OCI-LY1 (cell line): Measurements from ENCODE around the gene REC114.

ENCODE experiments used
- EZH2 ChIP-seq: fragments of 200-600 bp; sonication (generic), shearing (Covaris generic); IDR thresholded peaks from 2 replicates; pipeline ENCODE4 v1.8.0; 2017; ENCODE audit warnings: borderline replicate concordance, mixed run types, mild to moderate bottlenecking, antibody characterized with exemption, low read length, moderate library complexity, mixed read lengths
- TF ChIP-seq, protein P1 (sequence below): fragments of 200-600 bp; sonication (generic), shearing (Covaris generic); IDR thresholded peaks from 2 replicates; pipeline ENCODE4 v1.5.1; 2017; ENCODE audit warnings: mild to moderate bottlenecking, antibody characterized with exemption, low read length, moderate library complexity, mixed read lengths

DNA sequence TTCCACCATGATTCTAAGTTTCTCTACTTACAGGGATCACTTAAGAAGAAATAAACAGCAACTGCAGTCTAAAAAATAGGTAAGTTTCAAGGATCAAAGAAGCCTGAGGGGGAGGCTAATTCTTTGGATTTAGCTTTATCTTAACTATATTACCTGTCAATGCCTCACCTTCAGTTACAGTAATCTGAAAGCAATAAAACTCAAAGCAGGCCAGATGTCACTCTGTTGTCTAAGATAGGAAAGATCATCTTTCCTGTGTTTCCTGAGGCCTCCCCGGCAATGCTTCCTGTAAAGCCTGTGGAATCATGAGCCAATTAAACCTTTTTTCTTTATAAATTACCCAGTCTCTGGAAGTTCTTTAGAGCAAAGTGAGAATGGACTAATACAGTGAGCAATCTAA, 130.1 kb downstream of the REC114 start:
- TF ChIP-seq, protein P1, sequence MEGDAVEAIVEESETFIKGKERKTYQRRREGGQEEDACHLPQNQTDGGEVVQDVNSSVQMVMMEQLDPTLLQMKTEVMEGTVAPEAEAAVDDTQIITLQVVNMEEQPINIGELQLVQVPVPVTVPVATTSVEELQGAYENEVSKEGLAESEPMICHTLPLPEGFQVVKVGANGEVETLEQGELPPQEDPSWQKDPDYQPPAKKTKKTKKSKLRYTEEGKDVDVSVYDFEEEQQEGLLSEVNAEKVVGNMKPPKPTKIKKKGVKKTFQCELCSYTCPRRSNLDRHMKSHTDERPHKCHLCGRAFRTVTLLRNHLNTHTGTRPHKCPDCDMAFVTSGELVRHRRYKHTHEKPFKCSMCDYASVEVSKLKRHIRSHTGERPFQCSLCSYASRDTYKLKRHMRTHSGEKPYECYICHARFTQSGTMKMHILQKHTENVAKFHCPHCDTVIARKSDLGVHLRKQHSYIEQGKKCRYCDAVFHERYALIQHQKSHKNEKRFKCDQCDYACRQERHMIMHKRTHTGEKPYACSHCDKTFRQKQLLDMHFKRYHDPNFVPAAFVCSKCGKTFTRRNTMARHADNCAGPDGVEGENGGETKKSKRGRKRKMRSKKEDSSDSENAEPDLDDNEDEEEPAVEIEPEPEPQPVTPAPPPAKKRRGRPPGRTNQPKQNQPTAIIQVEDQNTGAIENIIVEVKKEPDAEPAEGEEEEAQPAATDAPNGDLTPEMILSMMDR, result no peak
- no peak for TF ChIP-seq EZH2
